A673 (cell line): Measurements from ENCODE around the gene PIK3CG.

ENCODE experiments used
- EZH2 ChIP-seq: fragments of 200-600 bp; sonication (generic); IDR thresholded peaks from 2 replicates; pipeline ENCODE4 v1.6.1; 2017; ENCODE audit warnings: borderline replicate concordance, low read depth, mild to moderate bottlenecking, mixed read lengths, antibody characterized with exemption, low read length; ENCODE audit not compliant: poor library complexity, severe bottlenecking
- TF ChIP-seq, protein P1 (sequence below): fragments of 300-800, 200-600 bp; sonication (generic); conservative IDR thresholded peaks from 2 replicates; pipeline ENCODE4 v1.5.1; 2017; ENCODE audit warnings: low read depth, mild to moderate bottlenecking, antibody characterized with exemption, low read length, moderate library complexity, mixed read lengths

DNA sequence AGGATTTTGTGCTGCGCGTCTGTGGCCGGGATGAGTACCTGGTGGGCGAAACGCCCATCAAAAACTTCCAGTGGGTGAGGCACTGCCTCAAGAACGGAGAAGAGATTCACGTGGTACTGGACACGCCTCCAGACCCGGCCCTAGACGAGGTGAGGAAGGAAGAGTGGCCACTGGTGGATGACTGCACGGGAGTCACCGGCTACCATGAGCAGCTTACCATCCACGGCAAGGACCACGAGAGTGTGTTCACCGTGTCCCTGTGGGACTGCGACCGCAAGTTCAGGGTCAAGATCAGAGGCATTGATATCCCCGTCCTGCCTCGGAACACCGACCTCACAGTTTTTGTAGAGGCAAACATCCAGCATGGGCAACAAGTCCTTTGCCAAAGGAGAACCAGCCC is 3.3 kb downstream of the PIK3CG start:
- TF ChIP-seq, protein P1, sequence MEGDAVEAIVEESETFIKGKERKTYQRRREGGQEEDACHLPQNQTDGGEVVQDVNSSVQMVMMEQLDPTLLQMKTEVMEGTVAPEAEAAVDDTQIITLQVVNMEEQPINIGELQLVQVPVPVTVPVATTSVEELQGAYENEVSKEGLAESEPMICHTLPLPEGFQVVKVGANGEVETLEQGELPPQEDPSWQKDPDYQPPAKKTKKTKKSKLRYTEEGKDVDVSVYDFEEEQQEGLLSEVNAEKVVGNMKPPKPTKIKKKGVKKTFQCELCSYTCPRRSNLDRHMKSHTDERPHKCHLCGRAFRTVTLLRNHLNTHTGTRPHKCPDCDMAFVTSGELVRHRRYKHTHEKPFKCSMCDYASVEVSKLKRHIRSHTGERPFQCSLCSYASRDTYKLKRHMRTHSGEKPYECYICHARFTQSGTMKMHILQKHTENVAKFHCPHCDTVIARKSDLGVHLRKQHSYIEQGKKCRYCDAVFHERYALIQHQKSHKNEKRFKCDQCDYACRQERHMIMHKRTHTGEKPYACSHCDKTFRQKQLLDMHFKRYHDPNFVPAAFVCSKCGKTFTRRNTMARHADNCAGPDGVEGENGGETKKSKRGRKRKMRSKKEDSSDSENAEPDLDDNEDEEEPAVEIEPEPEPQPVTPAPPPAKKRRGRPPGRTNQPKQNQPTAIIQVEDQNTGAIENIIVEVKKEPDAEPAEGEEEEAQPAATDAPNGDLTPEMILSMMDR = no peak
- TF ChIP-seq EZH2 = no peak
